Stromal cell of bone marrow (primary cell): ENCODE results near the gene MEF2D.

Experiments
- DNase-seq: peaks from one replicate; pipeline ENCODE4 v3.0.0-alpha.2; 2012; ENCODE audit warnings: low read depth

Gene MEF2D

DNA sequence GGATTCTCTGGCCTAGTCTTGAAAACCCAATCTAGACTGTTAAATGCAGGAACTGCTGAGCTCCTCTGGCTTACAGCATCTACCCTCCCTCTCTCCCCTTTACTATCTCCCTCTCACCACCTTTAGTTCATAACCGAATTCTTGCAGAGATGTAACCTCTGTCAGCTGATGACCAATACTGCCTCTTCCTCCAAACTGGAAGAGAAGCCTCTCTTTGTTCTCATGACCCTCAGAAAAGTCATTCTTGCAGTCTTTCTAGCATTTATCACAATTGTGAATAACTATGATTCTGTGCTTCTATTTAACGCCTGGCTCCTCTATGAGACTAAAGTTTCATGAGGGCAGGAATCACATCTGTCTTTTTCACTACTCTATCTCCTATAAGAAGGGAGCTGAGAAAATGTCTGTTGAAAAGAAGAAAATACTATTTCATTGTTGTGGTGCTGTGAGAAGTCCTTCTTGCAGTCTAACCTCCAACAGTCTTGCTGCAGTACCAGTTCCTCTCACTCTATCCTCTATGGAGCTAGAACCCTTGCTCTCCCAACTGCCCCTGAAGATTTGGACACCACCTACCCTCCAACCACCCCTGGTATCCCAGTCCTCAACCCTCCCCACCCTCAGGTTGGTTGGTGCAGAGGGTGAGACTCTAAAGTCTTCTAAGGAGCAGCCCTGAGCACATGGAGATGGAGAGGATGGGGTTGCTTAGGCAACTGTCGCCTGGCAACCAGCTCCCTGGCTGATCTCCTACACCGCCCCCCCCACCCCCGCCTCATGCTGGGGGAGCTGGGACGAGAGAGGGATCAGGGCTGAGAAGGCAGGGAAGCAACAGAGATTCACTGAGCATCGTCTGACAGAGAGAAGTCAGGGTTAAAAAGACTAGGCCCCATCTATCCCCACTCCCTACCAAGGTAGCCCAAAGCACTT lies 13.9 kb downstream of the MEF2D start:
- DNase-seq, result no peak

DNA sequence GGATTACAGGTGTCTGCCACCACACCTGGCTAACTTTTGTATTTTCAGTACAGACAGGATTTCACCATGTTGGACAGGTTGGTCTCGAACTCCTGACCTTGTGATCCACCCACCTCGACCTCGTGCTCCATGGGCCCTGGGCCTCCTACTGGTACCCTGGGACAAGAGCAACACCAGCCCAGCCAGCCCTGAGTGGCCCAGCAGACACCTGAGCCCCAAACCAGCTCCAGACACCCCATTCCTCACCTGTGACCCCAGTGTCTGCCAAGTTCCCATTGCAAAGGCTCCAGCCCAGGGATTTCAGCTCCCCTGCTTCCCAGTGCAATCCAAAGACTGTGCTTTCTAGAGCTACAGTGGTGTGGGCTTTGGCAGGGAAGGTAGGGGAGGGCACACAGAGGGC lies 14.6 kb downstream of the MEF2D start:
- no peak for DNase-seq

DNA sequence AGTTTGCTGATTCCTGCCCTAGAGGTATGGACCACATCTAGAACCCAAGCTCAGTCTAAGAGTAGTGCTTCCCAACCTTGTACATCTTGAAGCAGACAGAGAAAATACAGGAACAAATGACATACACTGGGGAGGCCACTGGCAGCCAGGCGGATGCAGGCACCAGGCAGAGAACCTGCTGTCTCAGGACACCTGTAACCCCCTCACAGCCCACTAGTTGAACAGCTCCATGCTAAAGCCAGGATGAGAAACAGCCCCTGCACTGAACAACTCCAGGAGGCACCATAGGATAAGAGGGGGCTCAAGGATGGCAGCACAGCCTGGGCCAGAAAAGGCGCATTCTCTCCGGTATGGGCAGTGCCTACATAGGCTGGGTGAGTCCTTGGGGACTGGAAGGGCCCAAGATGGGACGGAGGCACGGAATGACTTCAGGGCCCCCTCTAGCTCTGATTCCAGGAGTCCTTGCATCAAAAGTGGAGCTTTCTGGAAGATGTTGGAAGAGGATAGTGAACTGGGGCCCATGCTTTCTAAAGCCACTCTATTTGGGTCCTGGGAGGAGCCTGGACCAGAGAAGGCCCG lies 16.0 kb downstream of the MEF2D start:
- DNase-seq, result no peak

DNA sequence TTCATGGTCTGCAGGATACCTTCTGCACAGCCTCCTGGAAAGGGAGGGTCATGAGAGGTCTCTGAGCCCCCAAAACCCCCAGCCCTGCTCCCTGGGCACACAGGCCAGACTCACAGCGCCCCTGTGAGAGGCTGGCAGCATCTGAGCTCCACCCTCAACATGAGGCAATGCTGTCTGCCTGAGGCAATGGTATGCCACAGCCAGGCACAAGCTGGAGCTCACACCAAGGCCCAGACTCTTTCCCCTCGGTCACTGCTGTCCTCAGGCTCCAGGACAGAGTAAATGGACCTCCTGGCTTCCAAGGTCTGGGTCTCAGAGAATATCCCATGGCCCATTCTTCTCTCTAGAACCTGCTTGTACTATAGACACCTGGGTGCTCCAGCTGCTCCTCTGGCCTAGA lies 17.2 kb downstream of the MEF2D start:
- no peak for DNase-seq

DNA sequence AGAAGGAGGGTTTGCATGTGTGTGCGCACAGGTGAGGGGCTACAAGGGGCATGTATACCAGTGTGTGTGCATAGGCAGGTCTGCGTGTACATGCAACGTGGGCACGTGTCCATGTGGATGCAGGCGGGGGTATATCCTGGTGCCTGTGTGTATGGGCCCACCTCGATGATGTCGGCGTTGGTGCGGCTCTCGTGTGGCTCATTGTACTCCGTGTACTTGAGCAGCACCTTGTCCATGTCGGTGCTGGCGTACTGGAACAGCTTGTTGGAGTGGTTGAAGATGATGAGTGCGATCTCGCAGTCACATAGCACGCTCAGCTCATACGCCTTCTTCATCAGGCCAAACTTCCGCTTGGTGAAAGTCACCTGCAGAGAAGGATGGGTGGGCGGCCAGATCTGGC lies 18.3 kb downstream of the MEF2D start:
- no peak for DNase-seq

DNA sequence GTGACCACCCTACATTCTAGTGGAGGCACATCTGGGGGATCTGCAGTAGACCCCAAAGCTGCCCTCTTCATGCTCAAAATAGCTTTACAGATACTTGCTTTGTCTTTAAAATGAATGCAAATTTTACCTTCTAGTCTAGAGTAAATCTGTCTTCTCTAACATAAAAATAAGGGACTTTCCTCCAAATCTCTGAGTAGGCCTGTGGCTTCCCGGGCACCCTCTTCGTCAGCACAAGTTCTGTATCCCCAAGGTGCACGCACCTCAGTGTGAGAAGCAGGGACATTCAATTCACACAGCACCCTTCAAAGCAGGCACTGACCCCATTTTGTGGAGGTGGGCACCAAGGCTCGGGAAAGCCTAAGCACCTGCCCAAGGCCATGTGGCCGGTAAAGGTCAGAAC lies 19.0 kb downstream of the MEF2D start:
- DNase-seq, result no peak

DNA sequence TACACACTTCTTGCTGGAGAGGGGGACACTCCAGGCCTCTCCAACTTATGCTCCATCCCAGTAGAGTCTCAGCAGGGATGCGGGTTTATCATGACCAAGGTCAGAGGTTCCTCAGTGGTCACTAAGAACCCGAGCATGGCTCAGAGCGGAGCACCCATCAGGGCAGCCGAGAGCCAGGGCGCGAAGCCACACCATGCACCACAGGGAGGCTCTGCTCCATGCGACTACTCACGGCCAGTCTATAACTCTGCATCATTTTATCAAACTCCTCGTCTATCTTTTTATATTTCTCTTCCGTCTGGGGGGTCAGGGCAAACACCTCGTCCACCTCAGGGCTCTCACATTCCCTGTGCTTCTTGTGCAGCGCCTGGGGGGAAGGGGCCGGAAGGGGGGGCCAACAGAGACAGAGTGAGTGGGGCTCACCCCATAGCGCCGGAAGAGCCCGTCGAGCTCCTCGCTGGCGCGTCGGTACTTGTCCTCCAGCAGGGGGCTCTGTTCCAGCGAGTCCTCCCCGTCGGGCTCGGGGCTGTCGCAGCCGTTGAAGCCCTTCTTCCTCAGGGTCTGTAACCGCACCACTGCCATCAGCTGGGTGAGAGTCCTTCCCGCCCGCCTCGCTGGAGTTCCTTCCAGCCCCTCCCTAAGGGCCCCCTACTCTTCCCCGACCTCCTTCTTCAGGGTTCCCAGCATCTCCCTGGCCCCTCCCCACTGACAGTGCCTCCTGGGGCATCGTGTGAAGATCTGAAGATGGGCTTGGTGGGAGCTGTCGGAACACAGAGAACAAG lies 20.0 kb downstream of the MEF2D start:
- no peak for DNase-seq

DNA sequence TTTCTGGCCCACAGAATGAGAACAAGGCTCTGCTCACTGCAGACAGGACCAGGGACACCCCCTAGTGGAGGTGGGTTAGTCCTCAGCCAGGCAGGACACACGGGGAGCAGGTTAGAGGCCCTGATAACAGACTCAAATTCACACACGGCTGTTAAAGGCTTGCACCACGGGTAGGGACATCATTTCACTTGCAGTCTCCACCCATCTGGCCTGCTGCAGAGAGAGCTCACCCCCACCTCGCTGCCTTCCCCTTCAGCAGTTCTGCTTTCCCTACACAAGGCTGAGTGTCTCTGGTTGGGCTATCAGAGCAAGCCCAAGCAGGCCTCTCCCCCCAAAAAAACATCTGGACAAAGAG lies 20.6 kb downstream of the MEF2D start:
- no peak for DNase-seq

DNA sequence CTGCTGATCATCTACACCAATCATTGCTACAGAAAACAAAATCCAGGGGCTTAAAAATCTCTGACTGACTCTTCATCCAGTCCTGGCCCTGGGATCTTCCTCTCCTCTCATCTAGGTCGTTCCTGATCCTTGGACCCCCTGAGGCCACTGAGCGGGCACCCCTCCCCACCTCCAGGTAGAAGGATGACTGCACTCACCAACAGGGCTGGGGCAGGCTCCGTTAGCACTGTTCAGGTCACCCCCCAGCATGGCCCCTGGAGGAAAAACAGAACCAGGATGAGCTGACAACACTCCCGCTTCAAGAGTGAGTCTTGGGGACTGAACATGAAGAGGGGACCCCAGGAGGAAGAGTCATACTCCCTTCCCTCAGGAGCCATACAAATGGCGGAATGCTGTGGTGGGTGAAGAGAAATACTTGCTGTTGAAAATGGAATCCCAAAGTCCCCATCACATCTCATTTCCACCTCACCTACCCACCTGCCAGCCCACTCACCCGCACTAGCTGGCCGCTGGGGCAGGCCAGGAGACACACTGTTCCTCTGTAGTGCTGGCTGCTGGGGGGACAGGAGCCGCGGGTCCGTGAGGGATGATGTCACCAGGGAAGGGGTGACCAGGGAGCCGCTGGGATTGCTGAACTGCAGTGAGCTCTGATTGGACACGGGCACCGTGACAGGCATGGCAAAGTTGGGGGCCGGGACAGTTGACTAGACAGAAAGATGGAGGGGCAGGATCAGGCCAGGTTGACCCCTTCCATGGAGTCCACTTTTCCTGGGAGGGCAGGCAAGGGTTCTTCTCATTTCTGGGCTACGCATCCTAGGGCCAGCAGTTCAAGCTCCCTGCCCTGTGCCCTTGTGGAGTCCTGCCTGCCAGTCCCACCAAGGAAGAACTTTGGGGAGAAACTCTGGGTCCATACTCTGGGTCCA lies 21.2 kb downstream of the MEF2D start:
- no peak for DNase-seq

DNA sequence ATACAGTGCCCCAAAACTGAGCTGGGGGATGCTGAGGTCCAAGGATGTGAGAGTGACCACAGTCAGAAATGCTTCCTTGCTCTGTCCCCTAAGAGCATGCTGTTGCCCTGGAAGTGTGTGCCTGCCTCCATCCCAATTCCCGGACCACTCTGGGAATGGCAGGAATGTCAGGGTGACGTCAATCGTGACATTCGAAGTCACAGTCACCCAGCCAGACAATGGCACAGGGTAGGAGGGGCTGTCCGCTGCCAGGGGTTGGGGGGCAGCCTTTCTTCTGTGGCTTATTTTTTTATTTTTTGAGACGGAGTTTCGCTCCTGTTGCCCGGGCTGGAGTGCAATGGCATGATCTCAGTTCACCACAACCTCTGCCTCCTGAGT lies 22.3 kb downstream of the MEF2D start:
- DNase-seq, result no peak

DNA sequence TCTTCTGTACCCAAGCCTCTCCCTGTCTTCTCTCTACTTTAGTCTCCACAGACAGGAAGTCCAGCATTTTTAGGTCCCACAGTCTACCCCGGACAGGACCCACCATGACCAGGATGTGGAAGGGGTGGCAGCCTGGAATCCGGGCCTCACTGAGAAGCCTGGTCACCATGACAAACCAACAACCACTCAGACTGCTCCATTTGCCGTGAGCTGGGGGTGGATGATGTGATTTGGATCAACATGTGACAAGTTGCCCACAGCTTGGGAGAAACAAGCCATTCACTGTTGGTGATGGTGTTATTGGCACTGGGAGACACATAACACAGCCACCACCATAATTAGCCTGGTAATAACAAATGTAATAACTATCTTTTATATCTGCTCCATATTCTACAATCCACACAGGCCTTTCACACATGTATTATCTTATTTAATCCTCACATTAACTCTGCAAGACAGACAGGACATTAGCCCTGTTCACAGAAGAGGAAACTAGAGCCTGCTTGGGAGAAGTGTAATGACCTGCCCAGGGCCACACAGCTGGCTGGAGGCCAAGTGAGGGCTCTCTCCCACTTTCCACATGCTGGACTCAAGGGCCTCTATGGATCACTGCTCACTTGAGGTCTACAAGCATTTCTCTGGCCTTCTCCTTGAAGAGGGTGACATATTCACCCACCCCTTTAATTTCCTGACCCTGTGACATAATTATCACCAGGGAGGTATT lies 22.9 kb downstream of the MEF2D start:
- no peak for DNase-seq

DNA sequence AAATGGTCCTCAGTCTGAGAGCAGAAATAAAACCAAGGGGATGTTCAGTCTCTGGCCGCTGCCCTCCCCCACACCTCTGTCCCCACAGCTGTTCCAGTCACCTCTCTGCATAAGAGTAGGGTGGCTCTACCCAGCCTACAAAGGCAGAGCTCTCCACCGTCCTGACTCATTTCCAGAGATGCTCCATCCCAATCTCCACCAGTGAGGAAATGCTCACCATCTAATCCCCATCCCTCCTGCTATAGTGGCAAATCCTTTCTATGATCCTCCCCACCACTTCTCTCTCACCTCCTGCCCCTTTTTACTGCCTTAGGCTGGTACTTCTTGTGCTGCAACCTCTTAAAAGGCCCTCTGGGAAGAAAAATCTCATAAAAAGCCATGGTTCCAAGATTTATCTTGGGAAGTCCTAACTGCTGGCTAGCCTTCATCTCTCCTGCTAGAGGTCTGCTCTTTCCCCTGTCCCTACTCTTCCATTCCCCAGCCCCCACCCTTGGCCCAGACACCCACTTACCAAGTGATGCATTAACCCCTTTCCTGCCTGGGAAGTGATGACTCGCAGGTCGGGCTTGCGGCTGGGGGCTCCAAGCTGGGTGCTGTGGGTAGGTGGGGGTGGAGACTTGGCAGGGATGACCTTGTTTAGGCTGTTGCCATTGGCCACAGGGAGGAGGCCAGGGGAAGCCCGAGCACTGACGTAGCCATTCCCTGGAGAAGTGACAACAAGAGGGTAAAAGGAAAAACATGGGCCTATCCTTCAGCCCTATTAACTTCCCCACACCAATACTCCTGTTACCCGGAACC lies 23.9 kb downstream of the MEF2D start:
- DNase-seq, result peak; percentile 57

DNA sequence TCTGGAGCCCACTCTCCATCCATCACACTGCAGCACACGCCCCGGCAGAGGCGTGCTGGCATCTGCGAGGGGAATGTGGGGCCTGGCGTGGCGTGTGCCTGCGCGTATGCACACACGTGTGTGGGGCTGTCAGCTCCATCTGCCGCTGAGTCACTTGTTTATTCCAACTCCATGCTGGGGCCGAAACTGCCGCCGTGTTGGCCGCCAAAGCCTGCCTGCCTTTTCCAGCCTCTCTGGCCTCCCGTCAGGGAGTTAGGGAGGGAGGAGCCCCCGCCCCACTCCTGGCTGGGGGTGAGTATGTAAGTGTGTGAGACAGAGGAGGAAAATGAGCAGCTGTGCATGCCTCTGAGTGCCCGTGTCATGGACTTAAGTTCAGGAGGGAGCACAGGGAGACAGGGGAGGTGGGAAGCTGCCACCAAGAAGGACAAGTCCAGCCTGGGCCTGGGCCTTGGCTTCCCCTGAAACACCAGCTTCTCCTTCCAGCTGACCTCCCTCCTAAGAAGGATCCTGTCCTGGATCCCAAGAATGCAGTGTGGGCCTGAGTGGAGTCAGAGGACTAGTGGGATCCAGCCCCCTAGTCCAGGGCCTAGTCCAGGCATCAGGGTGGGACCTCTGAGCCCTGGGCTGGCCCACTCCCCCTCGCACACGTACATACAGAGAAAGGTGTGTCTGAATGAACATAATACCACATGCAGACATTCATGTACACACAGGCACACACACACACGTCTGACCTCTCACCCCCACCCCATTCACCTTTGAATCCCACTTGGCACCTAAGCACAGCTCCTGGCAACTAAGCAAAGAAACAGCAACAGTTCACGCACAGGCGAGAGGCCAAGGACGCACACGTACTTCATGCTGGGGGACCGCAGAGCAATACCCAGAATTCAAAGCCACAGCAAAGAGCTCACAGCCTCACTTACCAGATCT lies 24.7 kb downstream of the MEF2D start:
- peak; percentile 42 for DNase-seq

DNA sequence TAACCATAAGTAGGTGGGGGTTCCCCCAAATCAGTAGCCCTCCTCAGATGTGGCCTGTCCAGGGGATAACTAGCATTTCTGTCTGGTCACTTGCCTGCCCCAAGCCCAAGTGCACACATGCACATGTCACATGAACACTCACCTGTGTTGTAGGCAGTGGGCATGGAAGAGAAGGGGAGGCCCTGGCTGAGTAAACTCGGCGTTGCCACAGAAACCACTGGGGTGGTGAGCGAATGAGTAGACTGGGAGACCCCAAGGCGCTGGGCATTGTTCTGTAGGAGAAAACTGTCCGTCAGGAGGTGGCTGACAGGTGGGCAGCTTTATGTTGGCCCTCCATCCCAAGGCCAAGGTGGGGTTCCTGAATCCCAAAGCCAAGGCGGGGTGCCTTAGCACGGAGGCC lies 25.6 kb downstream of the MEF2D start:
- no peak for DNase-seq

DNA sequence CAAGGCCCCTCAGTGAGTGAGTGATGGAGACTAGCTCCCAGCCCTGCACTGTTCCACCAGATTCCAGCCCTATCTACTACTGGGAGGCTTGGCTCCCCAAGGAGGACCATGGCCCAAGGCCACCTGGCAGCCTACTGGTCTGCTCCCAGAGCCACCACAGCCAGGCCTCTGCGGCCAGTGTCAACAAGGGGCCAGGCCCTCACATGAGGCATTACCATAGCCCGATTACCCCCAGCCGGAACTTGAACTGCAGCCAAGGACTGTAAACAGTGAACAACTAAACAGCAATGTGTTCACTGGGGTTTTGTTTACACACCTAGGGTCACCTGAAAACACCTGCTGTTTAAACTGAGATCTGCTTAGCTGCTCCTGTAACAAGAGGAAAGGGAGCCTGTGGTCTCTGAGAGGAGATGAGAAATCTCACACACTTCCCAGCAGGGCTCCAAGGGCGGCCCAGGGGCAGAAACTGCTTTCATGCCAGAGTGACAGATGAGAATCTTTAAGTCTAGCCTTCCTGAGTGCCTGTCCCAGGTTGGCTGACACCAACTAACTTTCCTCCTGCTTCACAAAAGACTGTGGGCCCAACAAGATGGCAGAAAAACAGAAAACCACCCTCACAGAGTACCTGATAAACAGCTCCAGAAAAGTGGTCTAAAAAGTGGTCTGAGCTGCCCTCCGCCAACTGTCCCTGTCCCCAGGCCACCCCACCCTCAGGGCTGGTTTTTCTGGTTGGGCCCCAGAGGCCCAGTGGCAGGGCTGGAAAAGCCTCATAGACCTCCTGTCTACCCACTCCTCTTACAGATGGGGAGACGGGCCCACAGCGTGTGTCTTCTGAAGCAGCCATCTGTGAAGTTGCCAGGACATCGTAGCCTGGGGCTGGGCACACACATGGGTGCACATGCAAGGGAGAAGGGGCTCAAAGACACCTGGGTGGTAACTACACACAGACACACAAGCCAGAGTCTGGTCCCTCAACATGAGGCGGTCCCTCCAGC lies 28.8 kb downstream of the MEF2D start:
- no peak for DNase-seq

DNA sequence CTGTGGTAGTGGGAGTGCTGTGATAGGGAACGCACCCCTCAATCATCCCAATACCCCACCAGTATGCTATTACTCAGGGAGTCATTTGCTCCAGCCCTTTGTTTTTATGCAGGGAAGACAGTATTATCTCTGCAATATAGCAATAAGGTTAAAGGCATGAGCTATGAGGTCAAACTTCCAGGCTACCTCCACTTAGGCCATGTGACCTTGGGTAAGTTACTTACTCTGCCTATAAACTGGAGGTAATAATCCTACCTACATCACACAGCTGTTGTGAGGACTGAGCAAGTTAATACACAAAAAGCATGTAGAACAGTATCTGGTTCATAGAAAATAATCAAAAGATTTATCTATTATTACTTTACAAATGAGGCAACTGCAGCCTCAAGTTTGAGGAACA lies 30.1 kb downstream of the MEF2D start:
- DNase-seq, result no peak

DNA sequence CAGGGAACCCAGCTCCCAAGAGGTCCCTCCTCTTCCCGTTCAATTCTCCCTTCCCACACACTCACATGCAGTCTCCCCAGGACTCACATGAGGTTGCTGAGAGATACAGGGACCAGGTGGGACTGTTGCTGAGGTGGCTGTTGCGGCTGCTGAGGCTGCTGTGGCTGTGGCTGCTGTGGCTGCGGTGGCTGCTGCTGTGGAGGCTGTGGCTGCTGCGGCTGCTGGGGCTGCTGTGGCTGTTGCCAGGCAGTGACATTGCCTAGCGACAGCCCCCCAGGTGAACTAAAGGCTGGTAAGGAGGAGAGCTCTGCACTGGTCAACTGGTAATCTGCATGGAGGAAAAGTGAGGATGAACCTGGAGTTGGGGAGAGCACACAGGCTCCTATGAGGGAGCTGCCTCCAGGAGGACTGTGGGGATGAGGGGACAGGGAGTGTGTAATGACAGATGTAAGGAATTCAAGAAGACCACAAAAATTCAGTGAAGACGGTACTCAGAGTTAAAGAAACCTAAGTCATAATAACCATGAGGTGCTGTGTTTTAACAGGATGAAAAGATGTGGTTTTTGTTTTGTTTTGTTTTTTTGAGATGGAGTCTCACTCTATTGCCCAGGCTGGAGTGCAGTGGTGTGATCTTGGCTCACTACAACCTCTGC lies 31.8 kb downstream of the MEF2D start:
- DNase-seq, result no peak

DNA sequence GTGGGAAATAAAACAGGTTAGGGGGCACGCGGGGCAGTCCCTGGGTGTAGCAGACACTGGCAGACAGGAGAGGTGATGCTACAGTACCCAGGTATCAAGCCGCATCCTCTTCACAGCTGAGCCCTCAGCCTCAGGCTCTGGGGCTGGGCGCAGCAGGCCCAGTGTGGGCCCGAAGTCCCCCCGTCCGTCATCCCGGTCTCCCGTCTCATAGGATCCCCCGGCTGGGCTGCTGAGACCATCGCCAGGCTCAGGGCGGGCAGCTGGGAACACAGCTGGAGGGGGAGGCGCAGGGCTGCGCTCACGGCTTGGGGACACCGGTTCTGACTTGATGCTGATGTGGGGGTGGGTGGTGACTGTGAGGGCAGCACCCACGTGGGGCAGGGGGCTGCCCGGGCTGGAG lies 32.7 kb downstream of the MEF2D start:
- no peak for DNase-seq
